GM18858 (cell line): ENCODE data around the gene PGLYRP4.

ENCODE experiments used
- ATAC-seq: cut with Tn5 transposase; IDR thresholded peaks from one replicate; pipeline ENCODE4 v1.9.1; 2021; ENCODE audit not compliant: unreplicated experiment

Gene PGLYRP4

DNA sequence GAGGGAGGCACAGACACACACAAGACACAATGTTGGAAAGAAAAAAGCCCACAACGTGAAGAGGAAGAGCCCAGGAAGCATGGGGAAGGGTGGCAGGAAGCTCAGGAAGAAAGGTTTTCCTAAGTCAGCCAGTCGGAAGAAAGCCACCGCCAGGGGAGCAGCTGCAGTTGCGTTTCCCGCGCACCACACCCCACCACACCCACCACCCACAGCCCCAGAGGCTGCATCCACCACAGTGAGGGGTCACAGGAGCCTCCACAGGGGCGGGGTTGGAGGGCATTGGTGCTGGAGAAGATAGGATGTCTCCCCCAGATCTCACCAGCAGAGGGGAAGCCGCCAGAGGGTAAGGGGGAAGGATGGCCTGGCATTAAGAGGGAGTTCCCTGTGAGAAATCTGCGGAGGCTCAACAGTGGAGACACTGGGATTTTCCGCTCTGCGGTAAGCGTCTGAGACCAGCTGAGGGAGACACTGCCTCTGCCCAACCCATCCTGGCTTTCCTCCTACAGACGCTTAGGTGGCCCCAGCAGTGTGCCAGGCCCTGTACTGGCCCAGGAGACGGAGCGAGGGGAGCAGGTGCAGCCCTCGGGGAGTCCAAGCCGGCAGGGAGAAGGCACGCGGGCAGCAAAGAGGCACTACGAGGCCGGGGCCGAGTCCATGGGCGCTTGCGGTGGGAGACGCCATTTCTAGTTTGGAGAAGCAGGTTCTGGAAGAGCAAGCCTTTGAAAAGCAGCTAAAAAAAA lies 55.7 kb downstream of the PGLYRP4 start:
- no peak for ATAC-seq

- no peak for ATAC-seq
Observed at GRCh38 chr1:153292185-153292584, 56.5 kb downstream of the PGLYRP4 start.

- ATAC-seq: no peak
Observed at GRCh38 chr1:153291514-153291913, 57.1 kb downstream of the PGLYRP4 start.

DNA sequence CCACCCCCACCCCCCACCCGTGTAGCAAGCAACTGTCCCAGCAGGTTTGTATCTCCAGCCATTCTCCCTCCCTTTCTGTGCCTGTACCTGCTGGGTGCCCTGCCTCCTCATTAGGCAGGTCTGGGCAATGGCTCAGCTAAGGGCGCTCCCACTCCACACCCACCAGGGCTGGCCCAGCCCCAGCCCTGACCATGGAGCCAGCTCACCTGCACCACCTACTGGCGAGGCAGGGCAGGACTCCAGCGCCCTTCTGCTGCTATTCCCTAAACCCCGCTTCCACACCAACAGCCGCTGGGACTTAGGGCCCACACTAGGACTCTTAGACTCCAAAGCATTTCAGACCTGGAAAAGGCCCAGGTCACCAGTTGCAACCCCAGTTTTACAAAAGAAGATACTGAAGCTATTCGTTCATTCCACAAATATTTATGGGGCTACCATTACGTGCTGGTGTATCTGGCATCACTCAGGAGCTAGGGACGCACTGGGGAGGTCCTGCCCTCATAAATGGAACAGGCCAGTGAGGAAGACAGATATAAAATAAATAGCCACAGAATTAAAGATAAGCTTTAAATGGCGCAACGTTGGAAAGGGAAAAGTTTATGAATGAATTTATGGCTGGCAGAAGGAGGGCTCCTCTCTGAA lies 59.9 kb downstream of the PGLYRP4 start:
- ATAC-seq: no peak
